HL-60 (cell line): ENCODE results near the gene MAMDC2.

Experiments used
- DNase-seq, 2 experiments: peaks; one replicate each; pipeline ENCODE4 v3.0.0-alpha.2; 2010 to 2020; ENCODE audit warnings: low read depth in 1 of 2, low spot score in 1 of 2
- H3K27ac ChIP-seq: fragments of 250-450 bp; sonication (Bioruptor Pico); replicated peaks from 2 replicates; pipeline ENCODE4 v1.5.1; 2020; ENCODE audit warnings: mild to moderate bottlenecking, moderate library complexity
- H3K27me3 ChIP-seq: fragments of 250-450 bp; sonication (Bioruptor Pico); 2 replicates; pipeline ENCODE4 v1.5.1; 2021; ENCODE audit warnings: mild to moderate bottlenecking, moderate library complexity; ENCODE audit not compliant: insufficient read depth, poor library complexity, severe bottlenecking
- H3K4me3 ChIP-seq: replicated peaks from 2 replicates; pipeline ENCODE4 v1.5.1; 2011; ENCODE audit warnings: mild to moderate bottlenecking, control low read depth, low read length; ENCODE audit not compliant: insufficient read depth
- CTCF ChIP-seq: IDR thresholded peaks from one replicate; pipeline ENCODE4 v1.5.1; 2011; ENCODE audit warnings: low read length, control low read depth, inconsistent platforms; ENCODE audit not compliant: insufficient read depth
- GABPA ChIP-seq: IDR thresholded peaks from 2 replicates; pipeline ENCODE4 v1.6.1; 2012; ENCODE audit warnings: low read depth
- POLR2AphosphoS5 ChIP-seq: IDR thresholded peaks from 2 replicates; pipeline ENCODE4 v1.6.1; 2012; ENCODE audit warnings: low read depth
- REST ChIP-seq: IDR thresholded peaks from 2 replicates; pipeline ENCODE4 v1.6.1; 2012; ENCODE audit warnings: low read depth; ENCODE audit not compliant: insufficient replicate concordance
- SPI1 ChIP-seq: IDR thresholded peaks from 2 replicates; pipeline ENCODE4 v1.6.1; 2012; ENCODE audit warnings: low read depth, mild to moderate bottlenecking, borderline replicate concordance

The MAMDC2 gene

GRCh38 chr9:70143394-70144130, 99.9 kb downstream of the MAMDC2 start:
- H3K27ac ChIP-seq: no peak overlapping the region
- no peak for DNase-seq
- H3K27me3 ChIP-seq: peaks cover 4% of the 10 kb centered on the region
- TF ChIP-seq POLR2AphosphoS5 (no peak), SPI1 (no peak), CTCF (no peak), REST (no peak), GABPA (no peak)
- no peak overlapping the region for H3K4me3 ChIP-seq

- no peak for TF ChIP-seq CTCF
- no peak for TF ChIP-seq POLR2AphosphoS5
- no peak for TF ChIP-seq GABPA
- no peak overlapping the region for H3K4me3 ChIP-seq
- H3K27ac ChIP-seq: no peak overlapping the region
- H3K27me3 ChIP-seq: peaks cover 4% of the 10 kb centered on the region
- DNase-seq: no peak
Observed at GRCh38 chr9:70144131-70144503, 100.5 kb downstream of the MAMDC2 start.

DNA sequence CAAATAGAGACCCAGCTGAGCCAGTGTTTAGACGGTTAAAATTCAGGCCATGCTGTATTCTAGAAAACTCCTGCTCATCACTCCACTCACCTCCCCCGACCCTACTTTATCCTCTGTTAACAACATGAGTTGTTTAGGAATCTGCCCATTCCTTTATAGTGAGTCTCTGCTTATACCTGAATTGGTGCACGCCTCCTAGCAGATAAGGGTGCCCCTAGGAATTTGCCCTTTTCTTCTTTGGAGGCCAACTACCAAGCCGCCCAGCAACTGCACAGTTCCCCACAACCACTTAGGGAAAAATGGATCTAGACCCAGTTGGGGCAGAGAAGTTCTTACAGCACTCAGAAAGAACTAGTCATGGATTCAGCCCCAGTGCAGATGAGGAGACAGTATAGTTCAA, 102.3 kb downstream of the MAMDC2 start:
- Histone ChIP-seq H3K27ac (no peak overlapping the region), H3K4me3 (no peak overlapping the region), H3K27me3 (peaks cover 4% of the 10 kb centered on the region)
- no peak for DNase-seq
- TF ChIP-seq REST (no peak), GABPA (no peak), SPI1 (no peak)

DNA sequence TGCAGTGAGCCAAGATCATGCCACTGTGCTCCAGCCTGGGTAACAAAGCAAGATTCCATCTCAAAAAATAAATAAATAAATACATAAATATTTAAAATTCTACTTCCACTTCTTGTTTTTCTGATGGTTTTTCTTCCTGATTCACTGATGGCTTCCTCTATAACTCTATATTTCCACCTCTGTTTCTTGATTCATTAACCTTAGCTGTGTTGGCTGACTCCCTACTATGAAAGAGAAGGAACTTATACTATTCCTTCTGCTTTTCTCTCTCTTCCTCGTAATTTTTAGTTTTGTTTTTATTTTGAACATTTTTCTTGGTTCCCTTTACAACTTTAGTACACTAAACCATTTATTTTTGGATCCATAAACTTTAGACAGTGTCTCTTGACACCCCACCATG, 103.5 kb downstream of the MAMDC2 start:
- no peak for TF ChIP-seq SPI1
- no peak for TF ChIP-seq REST
- no peak for TF ChIP-seq GABPA
- no peak for TF ChIP-seq POLR2AphosphoS5
- no peak for TF ChIP-seq CTCF
- no peak overlapping the region for H3K4me3 ChIP-seq
- peaks cover 4% of the 10 kb centered on the region for H3K27me3 ChIP-seq
- no peak overlapping the region for H3K27ac ChIP-seq
- no peak for DNase-seq
